HG03108 (cell line): ENCODE results near the gene TSPAN32.
"Not testable (repeated sequence)": the region's sequence is repeated elsewhere in the genome, so short reads cannot be mapped to it uniquely, and the experiment has no call there.

Experiments used
- ATAC-seq: cut with Tn5 transposase; IDR thresholded peaks from one replicate; pipeline ENCODE4 v1.9.1; 2021; ENCODE audit warnings: moderate library complexity; ENCODE audit not compliant: unreplicated experiment

TSPAN32 gene

DNA sequence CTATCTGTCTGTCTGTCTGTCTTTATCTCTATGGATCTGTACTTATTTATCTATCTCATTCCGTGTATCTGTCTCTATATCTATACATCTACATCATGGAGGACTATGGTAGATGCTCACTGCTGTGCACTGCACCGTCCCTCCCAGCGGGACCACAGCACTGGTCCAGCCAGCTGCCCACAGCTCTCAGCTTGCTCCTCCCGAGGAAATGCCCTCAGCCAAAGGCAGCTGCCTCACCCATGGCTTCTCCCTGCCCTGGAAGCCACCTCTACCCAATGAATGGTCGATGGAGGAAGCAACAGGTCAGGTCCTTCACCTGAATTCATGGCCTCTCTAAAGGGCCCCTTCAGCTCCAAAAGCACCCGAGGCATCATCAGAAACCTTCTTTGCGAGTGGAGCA lies 60.6 kb downstream of the TSPAN32 start:
- no peak for ATAC-seq

GRCh38 chr11:2363130-2363529 lies 61.3 kb downstream of the TSPAN32 start:
- ATAC-seq: no peak

DNA sequence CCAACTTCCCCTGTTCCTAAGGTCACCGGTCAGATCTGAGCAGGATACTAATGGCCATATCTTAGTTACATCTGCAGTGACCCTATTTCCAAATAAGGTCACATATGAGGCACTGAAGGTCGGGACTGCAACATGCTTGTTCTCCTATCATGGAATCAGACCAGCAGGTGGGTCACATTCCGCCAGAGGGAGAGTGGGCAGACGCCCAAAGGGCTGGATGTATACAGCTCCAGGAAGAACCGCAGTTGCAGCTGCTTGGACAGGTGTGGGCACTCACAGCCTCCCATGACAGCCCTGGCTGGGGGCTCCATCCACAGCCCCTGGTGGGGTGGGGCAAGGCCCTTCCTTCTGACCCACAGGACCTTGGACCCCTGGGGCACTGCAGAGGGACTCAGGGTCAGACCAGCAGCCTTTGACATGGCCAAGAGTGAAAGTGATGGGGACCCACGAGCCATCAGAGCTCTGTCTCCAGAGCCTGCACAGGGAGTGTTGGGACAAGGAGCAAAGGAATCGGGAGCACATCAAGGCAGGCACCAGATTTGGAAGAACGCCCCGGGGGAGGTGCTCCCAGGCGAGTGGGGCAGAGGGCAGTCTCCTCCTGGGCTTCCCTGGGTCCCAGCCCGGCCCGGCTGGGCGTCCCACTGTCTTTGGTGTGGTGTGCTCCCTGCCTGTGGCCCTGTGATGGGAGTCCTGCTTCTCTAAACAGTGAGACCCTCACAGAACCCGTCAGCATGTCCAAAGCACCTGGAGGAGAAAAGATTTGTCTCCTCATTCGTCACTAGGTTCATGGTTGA lies 62.0 kb downstream of the TSPAN32 start:
- ATAC-seq: no peak

DNA sequence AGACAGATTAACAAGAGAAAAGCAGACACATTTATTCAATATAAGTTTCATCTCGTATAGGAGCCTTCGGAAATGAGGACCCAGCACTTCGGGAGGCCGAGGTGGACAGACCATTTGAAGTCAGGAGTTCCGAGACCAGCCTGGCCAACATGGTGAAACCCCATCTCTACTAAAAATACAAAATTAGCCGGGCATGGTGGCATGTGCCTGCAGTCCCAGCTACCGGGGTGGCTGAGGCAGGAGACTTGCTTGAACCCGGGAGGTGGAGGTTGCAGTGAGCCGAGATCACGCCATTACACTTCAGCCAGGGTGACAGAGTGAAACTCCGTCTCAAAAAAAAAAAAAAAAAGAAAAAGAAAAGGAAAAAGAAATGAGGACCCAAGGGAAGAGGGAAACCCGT lies 62.6 kb downstream of the TSPAN32 start:
- ATAC-seq: not testable (repeated sequence)

DNA sequence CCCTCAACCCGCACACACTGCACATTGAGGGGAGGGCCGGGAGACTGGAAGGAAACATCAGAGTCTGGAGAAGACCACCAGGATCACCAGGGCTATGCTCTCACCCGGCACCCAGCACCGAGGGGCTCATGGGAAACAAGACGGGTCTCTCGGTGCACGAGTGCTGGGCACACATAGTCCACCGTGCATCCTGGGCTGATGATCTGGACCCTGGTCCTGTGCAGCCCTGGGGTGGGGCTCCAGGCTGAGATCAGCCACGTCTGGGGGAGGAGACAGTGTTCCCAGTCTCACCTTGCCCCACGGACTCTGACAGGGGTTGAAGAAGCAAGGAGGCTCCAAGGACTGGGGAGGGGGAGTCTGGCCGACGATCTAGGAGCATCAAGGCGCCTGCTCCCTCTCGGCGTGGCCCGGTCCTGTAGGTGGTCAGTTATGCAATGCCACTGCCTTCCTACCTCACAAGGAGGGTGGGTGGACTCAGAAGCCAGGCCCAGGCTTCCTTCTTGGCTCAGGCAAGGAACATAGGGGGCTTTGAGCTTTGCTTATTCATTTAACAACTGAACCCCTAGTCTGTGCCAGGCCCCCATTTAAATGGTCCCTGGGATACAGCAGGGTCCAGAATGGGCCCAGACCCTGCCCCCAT lies 63.9 kb downstream of the TSPAN32 start:
- ATAC-seq: no peak

GRCh38 chr11:2366276-2366675 lies 64.5 kb downstream of the TSPAN32 start:
- ATAC-seq: no peak

- ATAC-seq: no peak
These were observed 64.9 kb downstream of the TSPAN32 start for GRCh38 chr11:2366733-2367132.

GRCh38 chr11:2367266-2368160 lies 65.7 kb downstream of the TSPAN32 start:
- ATAC-seq: no peak
